GM19238 (cell line): ENCODE results near the gene LCLAT1.
"Not testable (repeated sequence)": the region's sequence is repeated elsewhere in the genome, so short reads cannot be mapped to it uniquely, and the experiment has no call there.

ENCODE experiments used
- DNase-seq: peaks from one replicate; pipeline ENCODE4 v3.0.0; 2011; ENCODE audit warnings: low spot score; ENCODE audit not compliant: insufficient read length

LCLAT1 gene

DNA sequence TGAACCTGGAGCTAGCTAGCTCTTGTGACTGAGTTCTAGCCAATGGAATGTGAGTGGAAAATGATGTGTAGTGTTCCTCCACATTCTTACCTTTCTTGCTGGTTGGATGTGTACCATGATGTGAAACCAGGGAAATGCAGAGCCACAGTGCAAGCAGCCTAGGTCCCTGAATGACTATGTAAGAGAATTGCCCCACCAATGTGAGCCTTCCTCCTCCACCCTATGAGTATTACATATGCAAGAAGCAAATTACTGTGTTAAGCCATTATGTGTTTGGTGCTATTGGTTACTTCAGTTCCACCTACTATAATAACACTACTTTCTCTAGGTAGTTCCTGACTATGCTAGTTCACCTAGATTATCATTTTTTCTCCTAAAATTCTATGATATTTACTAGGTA is 39.6 kb downstream of the LCLAT1 start:
- DNase-seq, result no peak

DNA sequence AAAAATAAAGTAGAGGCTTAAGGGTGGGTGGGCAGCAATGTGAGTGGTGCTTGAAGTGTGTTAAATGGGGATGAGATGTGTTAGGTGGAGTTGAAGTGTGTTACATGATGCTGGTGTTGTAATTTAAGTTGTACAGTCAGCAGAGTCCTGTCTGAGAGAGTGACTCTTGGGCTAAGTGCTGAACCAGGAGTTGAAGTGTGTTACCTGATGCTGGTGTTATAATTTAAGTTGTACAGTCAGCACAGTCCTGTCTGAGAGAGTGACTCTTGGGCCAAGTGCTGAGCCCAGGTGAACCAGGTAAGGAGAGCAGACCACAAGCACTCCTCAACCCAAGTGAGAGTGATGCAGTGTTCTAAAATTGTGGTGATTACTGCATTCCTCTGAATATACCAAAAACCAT is 40.6 kb downstream of the LCLAT1 start:
- no peak for DNase-seq

DNA sequence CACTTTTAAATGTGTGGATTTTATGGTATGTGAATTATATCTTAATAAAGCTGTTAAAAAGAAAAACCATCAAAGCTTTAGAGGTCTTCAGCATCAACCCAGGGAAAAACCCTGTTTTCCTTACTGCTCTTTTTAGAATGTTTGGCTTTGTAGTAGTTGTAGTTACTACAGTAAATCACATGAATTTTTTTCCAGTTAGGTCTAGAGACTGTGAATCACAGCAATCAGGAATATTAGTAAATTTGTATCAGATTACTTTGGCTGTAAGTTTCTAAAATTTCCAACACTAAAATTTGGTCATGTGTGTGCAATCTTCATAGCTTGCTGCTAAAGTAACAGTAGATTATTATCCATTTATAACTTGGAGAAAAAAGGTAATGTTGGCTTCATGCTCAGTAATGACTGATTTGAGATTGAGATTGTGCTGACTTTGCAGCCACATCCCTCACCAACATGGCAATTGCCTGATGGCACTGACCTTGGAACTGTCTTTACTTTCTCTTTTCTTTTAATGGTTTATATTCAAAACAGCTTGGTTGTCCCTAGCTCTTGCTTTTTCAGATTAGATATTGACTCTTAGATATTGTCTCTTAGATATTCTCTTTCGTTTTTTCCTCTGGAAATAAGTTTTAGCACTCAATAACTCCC is 41.1 kb downstream of the LCLAT1 start:
- no peak for DNase-seq

DNA sequence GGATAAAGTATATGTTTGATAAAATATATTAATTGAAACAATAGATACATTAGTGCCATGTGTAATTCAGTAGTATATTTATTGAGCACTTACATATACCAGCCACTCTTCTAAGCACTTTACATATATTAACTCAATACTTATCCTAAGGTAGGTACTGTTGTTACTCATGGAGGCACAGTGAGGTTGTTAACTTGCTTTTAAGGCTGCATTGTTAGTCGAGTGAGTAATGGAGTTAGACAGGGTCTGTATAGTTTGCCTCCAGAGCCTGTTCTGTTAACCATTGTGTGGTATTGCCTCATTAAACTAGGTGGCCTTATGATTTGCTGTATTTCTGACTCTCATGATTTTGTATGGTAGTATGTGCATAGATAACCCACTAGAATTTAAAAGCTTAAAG is 44.2 kb downstream of the LCLAT1 start:
- no peak for DNase-seq

DNA sequence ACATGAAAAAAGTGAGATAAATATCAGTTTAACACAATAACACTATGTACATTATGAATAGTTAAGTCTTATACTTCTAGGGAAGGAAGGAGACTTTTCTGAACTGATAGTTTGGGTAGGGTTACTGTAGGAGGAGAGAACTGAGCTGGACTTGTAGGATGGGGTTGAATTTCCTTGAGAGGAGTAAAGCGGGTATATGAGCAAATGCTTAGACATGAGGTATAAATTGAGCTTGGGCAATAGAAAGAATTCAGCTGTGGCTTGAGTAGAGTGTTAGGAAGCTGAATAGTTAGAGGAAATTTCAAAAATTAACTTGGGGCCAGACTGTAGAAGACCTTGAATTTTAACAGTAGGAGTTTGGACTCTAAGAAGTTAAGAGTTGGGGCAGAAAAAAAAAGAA is 45.1 kb downstream of the LCLAT1 start:
- no peak for DNase-seq

DNA sequence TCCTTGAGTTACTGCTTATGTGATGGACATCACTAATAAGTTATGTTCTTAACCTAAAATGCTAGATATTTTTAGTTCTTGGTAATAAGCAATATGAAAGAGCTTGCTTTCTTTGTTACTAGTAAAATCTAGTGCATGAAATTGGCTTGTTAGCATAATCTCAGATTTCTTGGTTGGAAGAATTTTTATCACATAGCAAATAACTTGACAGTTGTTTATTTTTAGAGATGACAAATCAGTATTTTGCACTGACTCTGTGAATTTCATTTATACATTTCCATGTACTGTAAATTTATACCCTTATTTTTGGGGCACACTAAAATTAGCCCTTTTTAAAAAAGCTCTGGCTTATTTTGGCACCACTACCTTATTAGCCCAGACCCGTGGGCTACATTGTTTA is 45.6 kb downstream of the LCLAT1 start:
- no peak for DNase-seq

DNA sequence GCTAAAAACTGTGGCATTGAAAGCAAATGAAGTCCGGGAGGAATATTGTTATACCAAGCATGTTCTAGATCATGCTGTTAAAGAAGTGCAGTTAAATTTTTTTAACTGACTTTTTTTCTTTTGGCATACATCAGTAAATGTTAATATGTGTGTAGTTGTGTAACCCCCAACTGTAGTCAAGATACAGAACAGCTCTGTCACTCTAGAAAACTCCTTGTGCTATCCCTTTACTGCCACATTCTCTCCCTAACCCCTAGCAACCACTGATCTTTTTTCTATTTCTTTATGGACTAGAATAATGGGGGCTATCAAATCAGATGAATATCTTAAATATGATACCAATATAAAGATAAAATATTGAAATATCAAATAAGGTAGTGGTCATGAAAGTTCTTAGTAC is 46.4 kb downstream of the LCLAT1 start:
- DNase-seq, result no peak

DNA sequence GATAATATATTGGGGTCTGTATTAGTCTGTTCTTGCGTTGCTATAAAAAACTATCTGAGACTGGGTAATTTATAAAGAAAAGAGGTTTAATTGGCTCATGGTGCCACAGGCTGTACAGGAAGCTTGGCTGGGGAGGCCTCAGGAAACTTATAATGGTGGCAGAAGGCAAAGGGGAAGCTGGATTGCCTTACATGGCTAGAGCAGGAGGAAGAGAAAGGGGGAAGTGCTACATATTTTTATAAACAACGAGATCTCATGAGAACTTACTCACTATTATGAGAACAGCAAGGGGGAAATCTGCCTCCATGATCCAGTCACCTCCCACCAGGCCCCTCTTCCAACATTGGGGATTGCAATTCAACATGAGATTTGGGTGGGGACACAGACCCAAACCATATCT is 48.9 kb downstream of the LCLAT1 start:
- not testable (repeated sequence) for DNase-seq

DNA sequence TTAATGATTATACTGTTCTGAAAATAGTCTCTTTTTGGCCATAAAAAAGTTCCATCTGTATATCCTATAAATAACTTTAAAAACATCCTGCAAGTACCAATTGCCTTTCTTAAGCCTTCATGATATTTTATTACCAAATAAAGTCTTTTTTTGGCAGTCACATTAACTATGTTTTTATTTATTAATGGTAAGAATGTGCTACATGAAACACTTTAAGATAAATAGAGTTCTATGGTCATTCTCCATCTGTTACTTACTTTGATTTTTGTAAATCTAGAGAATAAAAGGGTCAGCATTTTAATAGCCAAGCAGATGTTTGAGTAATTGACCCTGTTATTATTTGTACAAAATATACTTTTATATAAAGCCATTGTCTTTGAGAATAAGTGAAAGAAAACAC is 52.6 kb downstream of the LCLAT1 start:
- DNase-seq, result no peak

DNA sequence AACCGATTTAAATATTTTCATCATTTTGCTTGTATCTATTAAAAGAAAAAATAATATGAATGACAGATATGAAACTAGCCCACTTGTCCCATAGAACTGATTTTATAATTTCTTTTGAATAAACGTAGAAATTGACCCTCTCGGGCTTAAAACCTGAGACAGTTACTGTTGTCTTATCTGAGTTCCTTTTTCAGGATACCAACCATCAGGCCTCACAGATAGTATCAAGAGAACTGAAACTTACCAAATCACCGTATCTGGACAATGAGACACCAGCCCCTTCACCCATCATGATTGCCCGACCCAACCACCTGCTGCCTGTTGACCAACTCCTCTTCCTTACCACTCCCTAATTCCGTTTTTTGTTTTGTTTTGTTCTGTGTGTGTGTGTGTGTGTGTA is 53.7 kb downstream of the LCLAT1 start:
- DNase-seq, result no peak

DNA sequence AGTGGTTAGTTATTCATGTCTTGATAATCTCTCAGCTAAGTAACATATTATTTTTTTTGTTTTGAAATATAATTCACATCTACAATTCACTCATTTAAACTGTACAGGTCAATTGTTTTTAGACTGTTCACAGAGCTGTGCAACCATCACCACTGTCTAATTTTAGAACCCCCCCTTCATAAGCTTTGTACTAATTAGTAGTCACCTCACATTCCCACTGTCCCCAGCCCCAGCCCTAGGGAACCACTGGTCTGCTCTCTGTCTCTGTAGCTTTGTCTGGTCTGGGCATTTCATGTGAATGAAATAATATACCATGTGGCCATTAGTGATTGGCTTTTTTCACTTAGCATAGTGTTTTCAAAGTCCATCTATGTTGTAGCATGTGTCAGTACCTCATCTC is 55.3 kb downstream of the LCLAT1 start:
- no peak for DNase-seq

DNA sequence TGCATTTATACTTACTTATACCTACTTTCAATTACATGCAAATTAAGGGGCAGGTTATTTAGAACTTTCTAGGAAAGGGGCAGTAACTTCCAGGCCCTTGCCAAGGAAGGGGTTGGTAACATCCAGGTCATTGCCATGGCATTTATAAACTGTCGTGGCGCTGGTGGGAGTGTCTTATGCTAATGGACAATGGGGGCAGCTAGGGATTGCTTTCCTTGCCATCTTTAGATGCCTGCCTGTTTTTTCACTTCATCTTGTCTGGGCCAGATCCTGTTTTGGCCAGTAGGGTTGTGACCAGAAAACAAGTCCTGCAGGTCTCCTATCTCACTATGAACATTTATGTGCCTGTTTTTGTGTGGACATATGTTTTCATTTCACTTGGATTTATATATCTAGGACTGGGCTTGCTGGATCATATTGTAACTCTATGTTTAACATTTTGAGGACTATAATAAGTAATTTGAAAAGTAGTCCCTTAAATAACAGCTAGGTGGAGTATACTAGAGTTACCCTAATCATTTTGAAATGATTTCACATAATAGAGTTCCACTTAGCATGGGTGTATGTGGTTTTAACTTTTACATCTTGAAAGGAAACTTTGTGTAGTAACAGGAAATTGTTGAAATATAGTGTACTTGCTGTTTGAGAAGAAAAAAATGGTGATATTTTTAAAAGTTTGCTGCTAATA is 56.1 kb downstream of the LCLAT1 start:
- DNase-seq, result no peak

DNA sequence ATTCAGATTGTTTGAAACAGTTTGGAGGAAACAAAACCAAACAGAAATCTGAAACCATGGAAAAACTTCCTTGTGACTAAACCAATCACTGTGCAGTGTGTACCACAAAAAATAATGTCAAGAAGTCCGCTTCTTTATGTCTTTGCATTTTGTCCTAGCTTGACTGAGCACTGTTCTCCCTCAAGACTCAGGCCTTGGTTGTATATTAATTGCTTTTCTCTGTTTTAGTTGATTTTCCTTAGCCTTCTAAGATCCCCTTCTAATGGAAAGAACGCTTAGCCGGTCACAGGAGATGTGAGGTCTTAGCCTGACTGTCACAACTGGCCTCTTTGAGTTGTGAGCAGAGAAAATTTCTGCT is 56.6 kb downstream of the LCLAT1 start:
- no peak for DNase-seq

DNA sequence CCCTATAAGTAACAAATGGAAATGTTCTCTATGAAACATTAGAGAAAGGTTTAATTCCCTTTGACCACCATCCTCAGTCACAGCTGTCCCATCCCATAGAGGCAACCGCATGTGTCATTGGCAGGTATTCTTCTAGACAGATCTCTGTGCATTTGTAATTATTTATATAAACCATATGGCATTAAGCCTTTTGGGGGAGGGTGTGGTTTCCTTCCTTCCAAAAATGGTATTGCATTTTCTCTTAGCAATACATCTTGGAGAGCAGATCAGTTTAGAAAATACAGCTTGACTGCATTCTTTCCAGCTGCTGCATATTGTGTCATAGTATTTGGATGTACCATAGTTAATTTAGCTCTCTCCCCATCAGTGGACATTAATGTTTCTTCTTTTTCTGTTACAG is 57.7 kb downstream of the LCLAT1 start:
- no peak for DNase-seq

DNA sequence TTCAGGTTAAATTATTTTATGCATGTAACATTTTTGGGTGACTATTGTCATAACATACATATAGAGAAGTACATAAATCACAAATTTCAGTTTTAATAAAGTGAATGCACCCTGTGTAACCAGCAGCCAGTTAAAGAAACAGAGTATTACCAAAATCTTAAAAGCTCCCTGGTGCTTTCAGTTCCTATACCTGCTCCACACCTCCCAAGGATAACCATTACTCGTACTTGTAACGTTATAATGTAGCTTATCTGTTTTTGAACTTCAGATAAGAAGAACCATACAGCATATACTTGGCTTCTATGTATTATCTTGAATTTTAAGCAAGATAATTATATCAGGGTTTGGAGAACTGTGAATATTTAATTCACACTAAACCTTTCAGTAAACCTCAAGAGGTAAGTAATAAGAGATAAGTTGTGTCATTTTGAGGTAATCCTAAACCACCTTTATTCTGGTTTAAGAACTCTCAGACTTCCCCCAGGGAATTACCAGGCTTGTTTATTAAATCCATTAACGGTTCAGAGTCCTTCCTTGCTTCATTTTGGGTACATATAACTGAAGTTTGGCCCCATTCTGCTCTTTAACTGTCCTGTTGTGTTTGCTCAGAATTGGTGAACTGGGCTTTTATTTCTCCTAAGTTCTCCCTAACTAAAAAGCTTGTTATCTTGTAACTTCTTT is 58.6 kb downstream of the LCLAT1 start:
- no peak for DNase-seq

DNA sequence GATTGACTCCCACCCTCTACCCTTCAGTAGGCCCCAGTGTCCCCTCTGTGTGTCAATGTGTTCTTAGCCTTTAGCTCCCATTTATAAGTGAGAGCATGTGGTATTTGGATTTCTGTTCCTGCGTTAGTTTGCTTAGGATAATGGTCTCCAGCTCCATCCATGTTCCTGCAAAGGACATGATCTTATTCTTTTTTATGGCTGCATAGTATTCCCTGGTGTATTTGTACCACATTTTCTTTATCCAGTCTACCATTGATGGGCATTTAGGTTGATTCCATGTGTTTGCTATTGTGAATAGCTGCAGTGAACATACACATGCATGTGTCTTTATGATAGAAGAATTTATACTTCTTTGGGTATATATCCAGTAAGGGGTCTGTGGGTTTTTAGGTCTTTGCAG is 60.4 kb downstream of the LCLAT1 start:
- DNase-seq, result not testable (repeated sequence)

DNA sequence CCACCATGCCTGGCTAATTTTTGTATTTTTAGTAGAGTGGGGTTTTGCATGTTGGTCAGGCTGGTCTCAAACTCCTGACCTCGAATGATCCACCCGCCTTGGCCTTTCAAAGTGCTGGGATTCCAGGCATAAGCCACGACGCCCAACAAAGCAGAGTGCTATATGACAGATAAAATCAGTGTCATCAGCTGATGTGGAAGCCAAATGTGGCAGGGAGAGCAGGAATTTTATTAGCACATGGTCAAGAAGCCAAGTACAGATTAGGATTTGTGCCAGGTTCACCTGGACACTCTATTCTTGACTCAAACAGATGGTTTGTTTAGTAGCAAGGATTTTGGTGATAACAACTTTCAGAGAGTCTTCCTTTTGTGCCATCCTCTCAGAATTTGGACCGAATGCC is 62.7 kb downstream of the LCLAT1 start:
- no peak for DNase-seq

DNA sequence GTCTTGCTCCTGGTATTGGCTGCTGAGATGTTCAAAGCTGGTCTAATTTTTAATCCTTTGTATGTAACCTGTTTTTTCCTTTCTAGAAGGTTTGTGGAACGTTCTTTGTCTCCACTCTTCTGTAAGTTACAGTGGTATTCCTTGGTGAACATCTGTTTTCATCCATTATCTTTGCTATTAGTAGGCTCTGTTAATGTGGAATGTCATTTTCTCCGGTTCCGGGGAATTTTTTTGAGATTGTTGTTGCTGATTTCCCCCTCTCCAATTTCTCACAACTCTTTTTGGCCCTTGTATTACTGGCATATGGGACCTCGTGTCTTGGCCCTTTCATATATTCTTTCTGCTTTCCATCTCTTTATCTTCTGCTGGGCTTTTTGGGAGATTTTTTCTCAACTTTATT is 63.4 kb downstream of the LCLAT1 start:
- DNase-seq, result no peak

DNA sequence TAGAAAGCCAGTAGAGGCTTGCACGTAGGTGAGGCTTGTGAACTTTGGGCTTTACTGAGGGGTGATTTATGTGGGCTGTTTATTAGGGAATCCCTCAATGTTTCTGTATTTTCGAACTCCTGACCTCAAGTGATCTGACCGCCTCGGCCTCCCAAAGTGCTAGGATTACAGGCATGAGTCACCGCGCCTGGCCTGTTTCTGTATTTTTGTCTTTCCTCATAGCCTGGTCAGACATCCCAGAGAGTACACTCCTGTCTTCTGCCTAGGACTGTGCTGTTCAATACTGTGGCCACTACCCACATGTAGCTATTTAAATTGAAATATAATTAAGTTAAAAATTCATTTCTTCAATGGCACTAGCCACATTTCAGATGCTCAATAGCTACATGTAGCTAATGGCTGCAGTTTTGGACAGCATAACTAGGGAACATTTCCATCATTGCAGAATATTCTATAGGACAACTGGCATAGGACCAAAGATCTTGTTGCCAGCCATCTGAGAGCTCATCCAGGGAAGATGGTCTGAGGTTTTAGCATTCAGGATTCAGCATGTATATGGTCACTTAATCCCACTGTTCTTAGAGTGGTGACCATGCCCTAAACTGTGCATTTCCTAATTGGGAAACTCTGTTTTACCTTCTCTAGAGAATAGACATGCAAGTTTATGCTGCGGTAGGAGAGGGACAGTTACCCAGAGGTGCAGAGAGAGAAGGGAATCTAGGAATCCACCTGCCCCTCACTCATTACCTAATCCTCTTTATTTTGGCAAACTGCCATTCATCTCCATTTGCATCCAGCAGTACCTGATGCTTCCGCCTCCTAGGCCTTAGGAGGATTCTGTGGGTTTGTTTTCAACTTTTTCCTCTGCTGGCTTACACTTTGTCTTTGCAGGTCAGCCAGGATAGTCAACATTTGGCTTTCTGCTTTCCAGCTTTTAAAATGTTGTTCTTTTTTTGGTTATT is 64.4 kb downstream of the LCLAT1 start:
- no peak for DNase-seq

DNA sequence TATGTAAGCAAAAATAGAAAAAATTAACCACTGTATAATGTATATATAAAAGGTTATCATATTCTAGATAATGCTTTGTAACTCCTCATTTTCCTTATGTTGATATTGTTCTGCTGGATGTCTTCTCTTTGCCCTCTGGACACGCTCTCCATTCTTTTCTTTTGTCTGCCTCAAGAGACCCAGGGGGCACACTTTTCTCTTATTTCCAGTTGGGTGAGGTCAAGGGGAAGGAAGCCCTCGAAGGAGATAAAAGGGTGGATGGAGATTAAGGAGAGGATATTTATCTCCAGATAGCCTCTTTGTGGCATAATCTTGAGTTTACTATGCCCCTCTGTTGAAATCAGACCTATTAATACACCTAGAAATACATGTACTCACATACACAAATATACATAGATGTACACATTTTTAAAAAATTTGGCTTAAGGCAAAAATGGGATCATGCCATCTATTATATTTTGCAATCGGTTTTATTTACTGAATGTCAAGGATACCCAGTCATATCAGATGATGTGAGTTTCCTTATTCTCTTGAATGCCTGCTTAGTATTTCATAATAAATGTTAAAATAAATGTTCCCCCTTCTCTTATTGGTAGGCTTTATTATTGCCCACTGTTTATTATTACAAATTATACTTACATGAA is 65.3 kb downstream of the LCLAT1 start:
- no peak for DNase-seq

DNA sequence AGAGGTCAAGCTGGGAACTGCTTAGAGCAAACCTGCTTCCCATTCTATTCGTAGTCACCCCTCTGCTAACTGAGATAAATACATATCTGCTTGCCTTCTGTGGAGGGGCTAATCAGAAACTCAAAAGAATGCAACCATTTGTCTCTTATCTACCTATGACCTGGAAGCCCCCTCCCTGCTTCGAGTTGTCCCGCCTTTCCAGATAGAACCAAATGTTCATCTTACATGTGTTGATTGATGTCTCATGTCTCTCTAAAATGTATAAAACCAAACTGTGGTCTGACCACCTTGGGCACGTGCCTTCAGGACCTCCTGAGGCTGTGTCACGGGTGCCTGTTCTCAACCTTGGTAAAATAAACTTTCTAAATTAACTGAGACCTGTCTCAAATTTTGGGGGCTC is 66.6 kb downstream of the LCLAT1 start:
- DNase-seq, result not testable (repeated sequence)
